Hepatocyte (in vitro differentiated cells): ENCODE data around the gene NDUFS6. TPM values are rescaled to one million over a fixed set of nuclear protein-coding genes. Genes with fewer than 3 reads are reported as not detected.
"Not testable (repeated sequence)": the region's sequence is repeated elsewhere in the genome, so short reads cannot be mapped to it uniquely, and the experiment has no call there.

Experiments used
- DNase-seq: peaks from one replicate; pipeline ENCODE4 v3.0.0-alpha.2; 2016; ENCODE audit warnings: low spot score
- H2AFZ ChIP-seq: fragments of 200-600 bp; sonication (generic); 2 replicates; pipeline ENCODE4 v1.6.0; 2016; ENCODE audit warnings: antibody characterized with exemption, mild to moderate bottlenecking
- H3K27ac ChIP-seq: fragments of 200-600 bp; sonication (generic); 2 replicates; pipeline ENCODE4 v1.5.1; 2016; ENCODE audit warnings: mild to moderate bottlenecking
- H3K27me3 ChIP-seq: fragments of 200-600 bp; sonication (generic); 2 replicates; pipeline ENCODE4 v1.6.1; 2016
- H3K36me3 ChIP-seq: fragments of 200-600 bp; sonication (generic); replicated peaks from 2 replicates; pipeline ENCODE4 v1.5.1; 2016; ENCODE audit warnings: low read depth; ENCODE audit not compliant: insufficient read depth
- H3K4me1 ChIP-seq: fragments of 200-600 bp; sonication (generic); 2 replicates; pipeline ENCODE4 v1.5.1; 2016; ENCODE audit warnings: mild to moderate bottlenecking, moderate library complexity; ENCODE audit not compliant: insufficient read depth
- H3K4me2 ChIP-seq: fragments of 200-600 bp; sonication (generic); 2 replicates; pipeline ENCODE4 v1.6.0; 2016
- H3K4me3 ChIP-seq: fragments of 200-600 bp; sonication (generic); 2 replicates; pipeline ENCODE4 v1.5.1; 2016; ENCODE audit warnings: mild to moderate bottlenecking
- H3K79me2 ChIP-seq: fragments of 200-600 bp; sonication (generic); 2 replicates; pipeline ENCODE4 v1.6.0; 2017; ENCODE audit warnings: mild to moderate bottlenecking
- H3K9me2 ChIP-seq: fragments of 200-600 bp; sonication (generic); replicated peaks from 2 replicates; pipeline ENCODE4 v1.6.0; 2017; ENCODE audit warnings: mild to moderate bottlenecking; ENCODE audit not compliant: insufficient read depth
- H3K9me3 ChIP-seq: fragments of 200-600 bp; sonication (generic); 2 replicates; pipeline ENCODE4 v1.5.1; 2016; ENCODE audit warnings: low read depth, mild to moderate bottlenecking
- H4K20me1 ChIP-seq: fragments of 200-600 bp; sonication (generic); 2 replicates; pipeline ENCODE4 v1.6.0; 2016; ENCODE audit warnings: mild to moderate bottlenecking; ENCODE audit not compliant: insufficient read depth, poor library complexity, severe bottlenecking
- CTCF ChIP-seq: fragments of 200-600 bp; sonication (generic); IDR thresholded peaks from 2 replicates; pipeline ENCODE4 v1.5.1; 2016; ENCODE audit warnings: antibody characterized with exemption, mild to moderate bottlenecking; ENCODE audit not compliant: poor library complexity
- EZH2 ChIP-seq: fragments of 200-600 bp; sonication (generic); IDR thresholded peaks from 2 replicates; pipeline ENCODE4 v1.6.1; 2016; ENCODE audit warnings: antibody characterized with exemption, mild to moderate bottlenecking, borderline replicate concordance
- EZH2phosphoT487 ChIP-seq: fragments of 200-600 bp; sonication (generic); IDR thresholded peaks from one replicate; pipeline ENCODE4 v1.6.1; 2018; ENCODE audit warnings: antibody characterized with exemption, mild to moderate bottlenecking, low read depth, moderate library complexity; ENCODE audit not compliant: unreplicated experiment, severe bottlenecking
- WGBS: methylation state at CpG from one replicate; pipeline ENCODE4 v1.1.6; 2016; ENCODE audit warnings: low lambda C conversion rate; ENCODE audit errors: missing lambda C conversion rate; 5-methylcytosine and 5-hydroxymethylcytosine counted together
- polyA plus RNA-seq: library from polyadenylated mRNA; unstranded; fragments of >200 nt; fragmentation: Nextera tagmentation; extraction: Ambion mirVana; gene quantifications from 2 replicates; pipeline ENCODE4 v1.2.1, GENCODE V29; 2016
- total RNA-seq: library from RNA; depleted of rRNA; stranded (reverse); fragments of >200 nt; gene quantifications from 2 replicates; pipeline ENCODE4 v1.2.3, GENCODE V29; 2014

NDUFS6 gene
- total and polyA plus RNA-seq, 2 experiments from 2014 or later = 29.3 to 108 TPM

GRCh38 chr5:1788828-1789227 lies 12.4 kb upstream of the NDUFS6 start:
- H3K4me3 ChIP-seq = no peak overlapping the region
- no peak overlapping the region for H2AFZ ChIP-seq
- no peak for DNase-seq
- H3K9me2 ChIP-seq = no peaks in the 10 kb centered on the region
- H3K27ac ChIP-seq = no peak overlapping the region
- H3K4me1 ChIP-seq = no peaks in the 10 kb centered on the region
- H3K4me2 ChIP-seq = no peak overlapping the region
- no peaks in the 10 kb centered on the region for H3K79me2 ChIP-seq
- H4K20me1 ChIP-seq = no peaks in the 10 kb centered on the region
- 85% methylated on average over 15 of the region's 15 CpGs for WGBS
- H3K9me3 ChIP-seq = no peaks in the 10 kb centered on the region
- H3K36me3 ChIP-seq = no peaks in the 10 kb centered on the region
- TF ChIP-seq EZH2phosphoT487 (no peak), EZH2 (no peak), CTCF (no peak)
- H3K27me3 ChIP-seq = no peaks in the 10 kb centered on the region

GRCh38 chr5:1789438-1789833 lies 11.8 kb upstream of the NDUFS6 start:
- not testable (repeated sequence) for H3K4me1 ChIP-seq, H3K4me3 ChIP-seq, H3K79me2 ChIP-seq, DNase-seq, H3K4me2 ChIP-seq, H3K27me3 ChIP-seq, H3K9me3 ChIP-seq, H3K27ac ChIP-seq, H2AFZ ChIP-seq, H3K9me2 ChIP-seq, H3K36me3 ChIP-seq, H4K20me1 ChIP-seq
- WGBS = 93% methylated on average over 3 of the region's 3 CpGs

- Histone ChIP-seq H3K9me2 (no peaks in the 10 kb centered on the region), H3K4me1 (no peaks in the 10 kb centered on the region), H3K4me2 (no peak overlapping the region), H2AFZ (no peak overlapping the region), H3K27me3 (no peaks in the 10 kb centered on the region), H3K9me3 (no peaks in the 10 kb centered on the region), H3K27ac (no peak overlapping the region), H3K4me3 (no peak overlapping the region), H3K36me3 (no peaks in the 10 kb centered on the region), H4K20me1 (no peaks in the 10 kb centered on the region), H3K79me2 (no peaks in the 10 kb centered on the region)
- no peak for TF ChIP-seq CTCF
- TF ChIP-seq EZH2 = no peak
- TF ChIP-seq EZH2phosphoT487 = no peak
- WGBS = 60% methylated on average over 10 of the region's 10 CpGs
- no peak for DNase-seq
Measured at GRCh38 chr5:1789834-1790471, 11.3 kb upstream of the NDUFS6 start.

GRCh38 chr5:1791176-1791575 lies 10.0 kb upstream of the NDUFS6 start:
- Histone ChIP-seq H3K36me3 (no peaks in the 10 kb centered on the region), H3K27ac (no peak overlapping the region), H3K79me2 (no peaks in the 10 kb centered on the region), H3K4me3 (no peak overlapping the region), H2AFZ (no peak overlapping the region), H3K9me2 (no peaks in the 10 kb centered on the region), H3K4me2 (no peak overlapping the region), H3K27me3 (no peaks in the 10 kb centered on the region), H3K9me3 (no peaks in the 10 kb centered on the region), H3K4me1 (no peaks in the 10 kb centered on the region), H4K20me1 (no peaks in the 10 kb centered on the region)
- TF ChIP-seq EZH2 = no peak
- no peak for TF ChIP-seq EZH2phosphoT487
- TF ChIP-seq CTCF = no peak
- 76% methylated on average over 3 of the region's 3 CpGs for WGBS
- no peak for DNase-seq
